SU-DHL-6 (cell line): ENCODE results near the gene MED28.

Experiments
- H2AFZ ChIP-seq: fragments of 200-600 bp; sonication (generic); 2 replicates; pipeline ENCODE4 v1.6.1; 2014; ENCODE audit warnings: low read depth, mild to moderate bottlenecking, moderate library complexity, mixed read lengths, antibody characterized with exemption, low read length; ENCODE audit not compliant: severe bottlenecking
- H3F3A ChIP-seq: fragments of 200-600 bp; shearing (Covaris generic); 2 replicates; pipeline ENCODE4 v1.6.0; 2016; ENCODE audit warnings: antibody characterized with exemption, mild to moderate bottlenecking; ENCODE audit not compliant: insufficient read depth
- H3K27ac ChIP-seq: fragments of 200-600 bp; sonication (generic); 2 replicates; pipeline ENCODE4 v1.5.1; 2016; ENCODE audit warnings: low read depth, mild to moderate bottlenecking, low read length, moderate library complexity, mixed read lengths
- H3K27me3 ChIP-seq: fragments of 200-600 bp; sonication (generic), shearing (Covaris generic); 2 replicates; pipeline ENCODE4 v1.6.0; 2014; ENCODE audit warnings: mild to moderate bottlenecking, low read length
- H3K36me3 ChIP-seq: fragments of 200-600 bp; sonication (generic); 2 replicates; pipeline ENCODE4 v1.6.1; 2014; ENCODE audit warnings: mild to moderate bottlenecking, low read length, mixed read lengths
- H3K4me2 ChIP-seq: fragments of 300-600, 200-600 bp; shearing (Covaris generic), sonication (generic); 2 replicates; pipeline ENCODE4 v1.6.0; 2014; ENCODE audit warnings: low read length, low read depth, mild to moderate bottlenecking; ENCODE audit not compliant: poor library complexity, severe bottlenecking
- H3K4me3 ChIP-seq: fragments of 200-600 bp; sonication (generic); 2 replicates; pipeline ENCODE4 v1.5.1; 2014; ENCODE audit warnings: antibody characterized with exemption, low read length, mild to moderate bottlenecking, mixed read lengths; ENCODE audit not compliant: insufficient read depth, poor library complexity, severe bottlenecking
- H3K79me2 ChIP-seq: fragments of 200-600 bp; sonication (generic); 2 replicates; pipeline ENCODE4 v1.6.1; 2014; ENCODE audit warnings: mild to moderate bottlenecking, low read length, moderate library complexity; ENCODE audit not compliant: insufficient read depth
- H3K9ac ChIP-seq: fragments of 200-600 bp; sonication (generic); 2 replicates; pipeline ENCODE4 v1.7.0; 2014; ENCODE audit warnings: mild to moderate bottlenecking, low read length
- H3K9me2 ChIP-seq: fragments of 200-600 bp; sonication (generic); replicated peaks from 2 replicates; pipeline ENCODE4 v1.6.1; 2014; ENCODE audit warnings: low read length; ENCODE audit not compliant: insufficient read depth
- H3K9me3 ChIP-seq: fragments of 200-600 bp; sonication (generic); 2 replicates; pipeline ENCODE4 v1.6.1; 2014; ENCODE audit warnings: low read length, mixed read lengths; ENCODE audit not compliant: insufficient read depth
- H4K20me1 ChIP-seq: fragments of 200-600 bp; sonication (generic); 2 replicates; pipeline ENCODE4 v1.6.1; 2014; ENCODE audit warnings: low read depth, mild to moderate bottlenecking, antibody characterized with exemption, low read length, moderate library complexity, mixed read lengths
- CTCF ChIP-seq: fragments of 200-600 bp; sonication (generic); IDR thresholded peaks from one replicate; pipeline ENCODE4 v1.5.1; 2017; ENCODE audit warnings: antibody characterized with exemption, mild to moderate bottlenecking, low read length, moderate library complexity; ENCODE audit not compliant: insufficient read depth, poor library complexity, severe bottlenecking
- EZH2phosphoT487 ChIP-seq: fragments of 200-600 bp; sonication (generic), shearing (Covaris generic); conservative IDR thresholded peaks from 2 replicates; pipeline ENCODE4 v1.6.1; 2018; ENCODE audit warnings: mild to moderate bottlenecking, antibody characterized with exemption, low read length, moderate library complexity, mixed read lengths

MED28 gene

GRCh38 chr4:17642398-17642783, 27.9 kb downstream of the MED28 start:
- H3K36me3 ChIP-seq: no peaks in the 10 kb centered on the region
- no peaks in the 10 kb centered on the region for H3K9me3 ChIP-seq
- no peaks in the 10 kb centered on the region for H3K9me2 ChIP-seq
- H3K79me2 ChIP-seq: no peaks in the 10 kb centered on the region
- H3K9ac ChIP-seq: no peak overlapping the region
- no peaks in the 10 kb centered on the region for H4K20me1 ChIP-seq
- H3K27me3 ChIP-seq: no peaks in the 10 kb centered on the region
- no peak overlapping the region for H3K27ac ChIP-seq
- no peak for TF ChIP-seq CTCF
- no peak for TF ChIP-seq EZH2phosphoT487
- no peak overlapping the region for H2AFZ ChIP-seq
- no peaks in the 10 kb centered on the region for H3F3A ChIP-seq
- H3K4me3 ChIP-seq: no peak overlapping the region
- no peak overlapping the region for H3K4me2 ChIP-seq

- H3K79me2 ChIP-seq: no peaks in the 10 kb centered on the region
- no peak for TF ChIP-seq CTCF
- no peak for TF ChIP-seq EZH2phosphoT487
Observed at GRCh38 chr4:17646693-17647092, 32.3 kb downstream of the MED28 start.

GRCh38 chr4:17647176-17647806, 32.9 kb downstream of the MED28 start:
- H3K9me3 ChIP-seq: no peaks in the 10 kb centered on the region
- no peak overlapping the region for H3K9ac ChIP-seq
- TF ChIP-seq CTCF: no peak
- TF ChIP-seq EZH2phosphoT487: no peak
- H3K9me2 ChIP-seq: no peaks in the 10 kb centered on the region
- H3K27me3 ChIP-seq: no peaks in the 10 kb centered on the region
- H4K20me1 ChIP-seq: no peaks in the 10 kb centered on the region
- H3K79me2 ChIP-seq: no peaks in the 10 kb centered on the region
- no peaks in the 10 kb centered on the region for H3K36me3 ChIP-seq
- H3K27ac ChIP-seq: no peak overlapping the region
- H3K4me3 ChIP-seq: no peak overlapping the region
- H3F3A ChIP-seq: no peaks in the 10 kb centered on the region
- no peak overlapping the region for H2AFZ ChIP-seq
- no peak overlapping the region for H3K4me2 ChIP-seq

More at GRCh38 chr4:17646693-17647092, 32.3 kb downstream of the MED28 start:
- Histone ChIP-seq H3K4me3 (no peak overlapping the region), H3K4me2 (no peak overlapping the region), H3K9me2 (no peaks in the 10 kb centered on the region), H3K9ac (no peak overlapping the region), H3K27ac (no peak overlapping the region), H4K20me1 (no peaks in the 10 kb centered on the region), H3K27me3 (no peaks in the 10 kb centered on the region), H3K9me3 (no peaks in the 10 kb centered on the region), H2AFZ (no peak overlapping the region), H3K36me3 (no peaks in the 10 kb centered on the region), H3F3A (no peaks in the 10 kb centered on the region)
